ENCODE measurements around the gene PDE4C. TPM values are rescaled to one million over a fixed set of nuclear protein-coding genes. Genes with fewer than 3 reads are reported as not detected.

Gene PDE4C
- polyA plus RNA-seq, 1 donor from 2014 or later, result 1.6 TPM

DNA sequence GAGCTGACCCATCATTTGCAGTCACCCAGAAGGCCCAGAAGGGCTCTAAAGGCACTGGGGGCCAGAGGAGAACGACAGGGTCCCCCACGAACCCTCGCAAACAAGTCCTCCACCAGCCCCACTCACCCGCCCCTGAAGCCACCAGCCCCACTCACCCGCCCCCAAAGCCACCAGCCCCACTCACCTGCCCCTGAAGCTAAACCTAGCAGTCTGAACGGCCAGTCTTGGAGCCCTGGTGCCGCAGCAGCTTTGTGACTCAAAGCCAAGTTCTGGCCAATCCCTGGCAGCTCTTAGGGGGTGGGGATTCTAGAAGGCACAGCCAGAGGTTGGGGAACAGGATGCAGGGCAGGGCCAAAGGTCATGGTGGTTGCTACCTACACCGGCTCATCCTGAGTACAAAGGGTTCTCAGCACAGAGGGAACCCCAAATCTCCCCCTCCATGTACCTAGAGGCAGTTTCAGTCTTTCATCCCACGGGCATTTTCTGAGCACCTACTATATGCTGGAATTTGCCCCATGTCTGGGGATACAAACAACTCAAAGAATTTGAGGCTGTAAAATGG, 48.1 kb upstream of the PDE4C start, which contains the start of gene IQCN:
Gene IQCN, minus strand, starts transcription at position 234 of the 562 bp plus-strand sequence. CDS start 4,974 bp downstream, outside the sequence.
- no peak within 1 kb of the TSS for H3K9ac ChIP-seq (ENCODE audit: low read length)
- no peak within 1 kb of the TSS for H3K27ac ChIP-seq (ENCODE audit: low read length)
- H3K4me2 ChIP-seq (ENCODE audit: low read length), result no peak within 1 kb of the TSS
- H3F3A ChIP-seq (ENCODE audit: insufficient read depth, low read length, poor library complexity, severe bottlenecking), result no peaks in the 10 kb centered on the region
- peaks cover 35% of the 10 kb centered on the region for H4K20me1 ChIP-seq (ENCODE audit: insufficient read depth)
- peaks cover 47% of the 10 kb centered on the region for H3K79me2 ChIP-seq (replicated peaks; ENCODE audit: insufficient read depth, low read length)
- H3K4me3 ChIP-seq (ENCODE audit: low read length), result no peak within 1 kb of the TSS
- H2AFZ ChIP-seq (ENCODE audit: low read depth, low read length), result no peak within 1 kb of the TSS
- H3K9me2 ChIP-seq (ENCODE audit: insufficient read depth, low read length), result no peaks in the 10 kb centered on the region
- H3K9me3 ChIP-seq (ENCODE audit: low read length), result no peaks in the 10 kb centered on the region
- H3K36me3 ChIP-seq (ENCODE audit: insufficient read depth, low read length), result peaks cover 15% of the 10 kb centered on the region
- no peaks in the 10 kb centered on the region for H3K27me3 ChIP-seq (ENCODE audit: insufficient read depth, low read depth, low read length)
- TF ChIP-seq, protein P1, sequence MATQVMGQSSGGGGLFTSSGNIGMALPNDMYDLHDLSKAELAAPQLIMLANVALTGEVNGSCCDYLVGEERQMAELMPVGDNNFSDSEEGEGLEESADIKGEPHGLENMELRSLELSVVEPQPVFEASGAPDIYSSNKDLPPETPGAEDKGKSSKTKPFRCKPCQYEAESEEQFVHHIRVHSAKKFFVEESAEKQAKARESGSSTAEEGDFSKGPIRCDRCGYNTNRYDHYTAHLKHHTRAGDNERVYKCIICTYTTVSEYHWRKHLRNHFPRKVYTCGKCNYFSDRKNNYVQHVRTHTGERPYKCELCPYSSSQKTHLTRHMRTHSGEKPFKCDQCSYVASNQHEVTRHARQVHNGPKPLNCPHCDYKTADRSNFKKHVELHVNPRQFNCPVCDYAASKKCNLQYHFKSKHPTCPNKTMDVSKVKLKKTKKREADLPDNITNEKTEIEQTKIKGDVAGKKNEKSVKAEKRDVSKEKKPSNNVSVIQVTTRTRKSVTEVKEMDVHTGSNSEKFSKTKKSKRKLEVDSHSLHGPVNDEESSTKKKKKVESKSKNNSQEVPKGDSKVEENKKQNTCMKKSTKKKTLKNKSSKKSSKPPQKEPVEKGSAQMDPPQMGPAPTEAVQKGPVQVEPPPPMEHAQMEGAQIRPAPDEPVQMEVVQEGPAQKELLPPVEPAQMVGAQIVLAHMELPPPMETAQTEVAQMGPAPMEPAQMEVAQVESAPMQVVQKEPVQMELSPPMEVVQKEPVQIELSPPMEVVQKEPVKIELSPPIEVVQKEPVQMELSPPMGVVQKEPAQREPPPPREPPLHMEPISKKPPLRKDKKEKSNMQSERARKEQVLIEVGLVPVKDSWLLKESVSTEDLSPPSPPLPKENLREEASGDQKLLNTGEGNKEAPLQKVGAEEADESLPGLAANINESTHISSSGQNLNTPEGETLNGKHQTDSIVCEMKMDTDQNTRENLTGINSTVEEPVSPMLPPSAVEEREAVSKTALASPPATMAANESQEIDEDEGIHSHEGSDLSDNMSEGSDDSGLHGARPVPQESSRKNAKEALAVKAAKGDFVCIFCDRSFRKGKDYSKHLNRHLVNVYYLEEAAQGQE (IDR thresholded peaks at IDR 0.05; ENCODE audit: borderline replicate concordance), result no peak
- no peak for TF ChIP-seq RAD21 (conservative IDR thresholded peaks at IDR 0.05)

DNA sequence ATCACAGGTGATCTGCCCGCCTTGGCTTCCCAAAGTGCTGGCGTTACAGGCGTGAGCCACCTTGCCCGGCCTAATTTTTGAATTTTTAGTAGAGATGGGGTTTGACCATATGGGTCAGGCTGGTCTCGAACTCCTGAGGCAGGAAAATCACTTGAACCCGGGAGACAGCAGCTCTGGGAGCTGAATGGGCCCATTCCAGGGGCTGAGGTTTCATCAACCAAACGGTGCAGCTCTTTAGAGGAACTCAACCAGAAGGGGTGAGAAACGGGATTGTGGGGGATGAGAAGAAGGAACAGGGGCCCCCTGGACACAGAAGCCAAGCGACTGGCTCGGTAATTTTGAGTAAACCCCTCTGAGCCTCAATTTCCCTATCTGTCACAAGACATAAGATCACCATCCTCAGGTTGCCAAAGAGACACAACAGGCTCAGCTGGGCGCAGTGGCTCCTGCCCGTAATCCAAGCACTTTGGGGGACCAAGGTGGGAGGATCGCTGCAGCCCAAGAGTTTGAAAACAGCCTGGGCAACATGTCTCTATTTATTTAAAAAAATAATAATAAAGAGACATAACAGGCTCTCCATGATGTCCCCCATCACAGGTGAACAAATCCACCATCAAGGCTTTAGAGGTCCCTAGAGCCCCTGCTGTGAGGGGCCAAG, 47.5 kb upstream of the PDE4C start:
- no peak for TF ChIP-seq EP300 (conservative IDR thresholded peaks at IDR 0.05; ENCODE audit: poor library complexity, severe bottlenecking)
- TF ChIP-seq, protein P1 (IDR thresholded peaks at IDR 0.05; ENCODE audit: borderline replicate concordance), result no peak
- TF ChIP-seq POLR2AphosphoS5 (IDR thresholded peaks at IDR 0.05), result peak; percentile 1
- TF ChIP-seq RAD21 (conservative IDR thresholded peaks at IDR 0.05), result no peak
- TF ChIP-seq SMC3 (conservative IDR thresholded peaks at IDR 0.05; ENCODE audit: poor library complexity), result no peak
- TF ChIP-seq MXI1 (conservative IDR thresholded peaks at IDR 0.05; ENCODE audit: poor library complexity, severe bottlenecking), result no peak
- H3K36me3 ChIP-seq (ENCODE audit: insufficient read depth, low read length), result peaks cover 9% of the 10 kb centered on the region
- H3K4me2 ChIP-seq (ENCODE audit: low read length), result no peak overlapping the region
- H3K9ac ChIP-seq (ENCODE audit: low read length), result no peak overlapping the region
- peaks cover 29% of the 10 kb centered on the region for H4K20me1 ChIP-seq (ENCODE audit: insufficient read depth)
- H3K4me3 ChIP-seq (ENCODE audit: low read length), result no peak overlapping the region
- H3K9me3 ChIP-seq (ENCODE audit: low read length), result no peaks in the 10 kb centered on the region
- no peak overlapping the region for H2AFZ ChIP-seq (ENCODE audit: low read depth, low read length)
- H3K27me3 ChIP-seq (ENCODE audit: insufficient read depth, low read depth, low read length), result no peaks in the 10 kb centered on the region
- no peak overlapping the region for H3K27ac ChIP-seq (ENCODE audit: low read length)
- H3K9me2 ChIP-seq (ENCODE audit: insufficient read depth, low read length), result no peaks in the 10 kb centered on the region
- H3F3A ChIP-seq (ENCODE audit: insufficient read depth, low read length, poor library complexity, severe bottlenecking), result no peaks in the 10 kb centered on the region
- H3K79me2 ChIP-seq (replicated peaks; ENCODE audit: insufficient read depth, low read length), result peaks cover 41% of the 10 kb centered on the region

Measured in neural cell (in vitro differentiated cells).